Measurements from ENCODE around the gene TBC1D24.
A peak's percentile ranks its signal among the peaks of the same experiment; 100 is the strongest.
"Not testable (repeated sequence)": the region's sequence is repeated elsewhere in the genome, so short reads cannot be mapped to it uniquely, and the experiment has no call there.

Gene TBC1D24

DNA sequence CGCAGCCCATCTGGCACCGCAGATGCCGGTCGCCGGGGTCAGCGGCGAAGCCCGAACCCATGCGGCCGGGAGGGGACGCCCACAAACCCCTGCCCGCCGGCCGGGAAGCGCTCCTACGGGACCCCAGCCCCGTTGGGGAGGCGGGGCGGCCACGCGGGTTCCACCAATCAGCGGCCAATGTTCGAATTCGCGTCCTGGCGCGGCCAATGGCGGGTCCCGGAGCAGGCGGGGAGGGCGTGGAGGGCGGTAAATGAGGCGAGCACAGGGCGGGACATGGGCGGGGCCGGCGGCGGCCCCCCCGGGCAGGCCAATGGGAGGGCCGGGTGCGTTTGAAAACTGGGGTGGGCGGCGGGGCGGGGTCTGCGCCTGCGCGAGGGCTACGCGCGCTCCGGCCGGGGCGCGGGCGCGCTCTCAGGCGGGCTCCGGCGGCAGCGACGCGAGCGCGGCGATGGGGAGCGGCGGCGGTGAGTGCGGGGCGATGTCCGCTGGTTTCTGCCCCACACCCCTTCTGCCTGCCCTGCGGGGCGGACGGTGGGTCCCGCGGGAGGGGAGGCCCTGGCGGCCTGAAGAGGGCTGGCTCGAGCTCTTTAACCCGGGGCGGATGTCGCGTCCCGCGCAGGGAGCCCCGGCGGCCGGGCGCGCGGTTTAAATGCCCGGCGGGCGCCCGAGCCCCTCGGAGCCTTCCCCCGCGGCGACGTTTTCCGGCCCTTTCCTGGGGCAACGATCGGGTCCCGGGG is 45.7 kb upstream of the TBC1D24 start, which contains the start of gene CCNF:
Gene CCNF, plus strand, starts transcription at position 414 of the 737 bp plus-strand sequence. Its CDS starts 35 bp downstream, at position 449.
- peak within 1 kb of the TSS; percentile 94 for H3K27ac ChIP-seq
- TF ChIP-seq, protein P1, sequence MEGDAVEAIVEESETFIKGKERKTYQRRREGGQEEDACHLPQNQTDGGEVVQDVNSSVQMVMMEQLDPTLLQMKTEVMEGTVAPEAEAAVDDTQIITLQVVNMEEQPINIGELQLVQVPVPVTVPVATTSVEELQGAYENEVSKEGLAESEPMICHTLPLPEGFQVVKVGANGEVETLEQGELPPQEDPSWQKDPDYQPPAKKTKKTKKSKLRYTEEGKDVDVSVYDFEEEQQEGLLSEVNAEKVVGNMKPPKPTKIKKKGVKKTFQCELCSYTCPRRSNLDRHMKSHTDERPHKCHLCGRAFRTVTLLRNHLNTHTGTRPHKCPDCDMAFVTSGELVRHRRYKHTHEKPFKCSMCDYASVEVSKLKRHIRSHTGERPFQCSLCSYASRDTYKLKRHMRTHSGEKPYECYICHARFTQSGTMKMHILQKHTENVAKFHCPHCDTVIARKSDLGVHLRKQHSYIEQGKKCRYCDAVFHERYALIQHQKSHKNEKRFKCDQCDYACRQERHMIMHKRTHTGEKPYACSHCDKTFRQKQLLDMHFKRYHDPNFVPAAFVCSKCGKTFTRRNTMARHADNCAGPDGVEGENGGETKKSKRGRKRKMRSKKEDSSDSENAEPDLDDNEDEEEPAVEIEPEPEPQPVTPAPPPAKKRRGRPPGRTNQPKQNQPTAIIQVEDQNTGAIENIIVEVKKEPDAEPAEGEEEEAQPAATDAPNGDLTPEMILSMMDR (conservative IDR thresholded peaks at IDR 0.05), result peak; percentile 11; the same call in 1 of the 2 replicates
- no peak for TF ChIP-seq ZFX (IDR thresholded peaks at IDR 0.05)

DNA sequence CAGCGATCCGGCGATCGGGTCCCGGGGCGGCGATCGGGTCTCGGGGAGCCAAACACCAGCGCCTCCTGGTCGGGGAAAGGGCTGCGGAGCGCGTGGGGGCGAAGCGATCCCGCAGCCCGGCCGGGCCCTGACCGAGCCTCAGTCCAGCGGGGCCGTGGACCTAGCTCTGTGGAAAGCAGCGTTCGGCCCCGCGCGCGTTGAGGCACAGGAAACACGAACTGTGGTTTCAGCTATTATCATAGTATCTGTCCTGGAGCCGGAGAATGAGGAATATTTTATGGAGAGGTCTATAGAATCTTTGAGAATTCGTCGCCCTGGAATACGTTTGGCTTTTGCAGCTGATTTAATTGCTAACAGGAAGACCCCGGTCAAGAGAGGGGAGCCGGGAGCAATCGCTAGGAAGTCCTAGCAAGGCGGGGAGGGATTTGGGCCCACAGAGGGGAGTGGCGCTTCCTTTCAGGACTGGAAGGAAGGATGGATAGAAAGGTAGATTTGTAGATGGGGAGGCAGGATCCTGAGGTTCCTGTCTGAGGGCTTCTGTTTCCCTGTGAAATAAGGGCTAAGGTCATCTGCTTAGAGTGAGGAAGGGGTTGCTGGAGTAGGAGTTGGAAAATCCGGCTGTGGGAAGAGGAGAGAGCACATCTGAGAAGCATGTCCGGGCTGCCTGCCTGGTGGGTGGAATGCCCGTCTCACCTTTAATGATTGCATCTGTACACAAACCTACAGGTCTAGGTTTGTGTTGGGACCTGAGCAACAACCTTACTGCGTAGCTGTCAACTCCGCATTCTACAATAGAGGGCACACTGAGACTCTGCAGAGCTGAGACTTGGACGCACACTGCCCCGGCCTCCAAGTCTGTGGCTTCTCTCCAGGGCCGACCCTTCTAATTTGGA is 44.9 kb upstream of the TBC1D24 start:
- no peak for TF ChIP-seq ZFX (IDR thresholded peaks at IDR 0.05)
- TF ChIP-seq, protein P1 (conservative IDR thresholded peaks at IDR 0.05), result peak; percentile 38
- peak overlapping the region; percentile 94 for H3K27ac ChIP-seq

DNA sequence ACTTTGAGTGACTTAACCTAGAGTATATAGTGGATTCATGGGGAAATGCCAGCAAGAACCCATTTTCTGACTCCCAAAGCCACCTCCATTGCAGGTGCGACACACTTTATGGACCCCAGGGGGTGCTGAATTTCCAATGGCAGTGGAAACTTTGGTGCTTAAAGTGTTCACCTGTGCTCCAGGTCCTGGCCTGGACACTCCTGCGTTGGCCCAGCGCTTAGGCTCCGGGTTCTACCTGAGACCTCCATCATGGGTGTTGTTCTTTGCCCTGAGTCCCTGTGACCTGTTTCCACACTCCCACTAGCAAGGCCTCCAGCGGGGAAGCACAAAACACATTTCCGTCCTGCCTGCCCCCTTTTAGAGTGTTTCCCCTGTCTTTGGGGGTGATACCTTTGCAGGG is 42.6 kb upstream of the TBC1D24 start:
- H3K27ac ChIP-seq, result no peak overlapping the region
- TF ChIP-seq, protein P1 (conservative IDR thresholded peaks at IDR 0.05), result no peak; the same call in 1 of the 2 replicates
- TF ChIP-seq ZFX (IDR thresholded peaks at IDR 0.05), result no peak

DNA sequence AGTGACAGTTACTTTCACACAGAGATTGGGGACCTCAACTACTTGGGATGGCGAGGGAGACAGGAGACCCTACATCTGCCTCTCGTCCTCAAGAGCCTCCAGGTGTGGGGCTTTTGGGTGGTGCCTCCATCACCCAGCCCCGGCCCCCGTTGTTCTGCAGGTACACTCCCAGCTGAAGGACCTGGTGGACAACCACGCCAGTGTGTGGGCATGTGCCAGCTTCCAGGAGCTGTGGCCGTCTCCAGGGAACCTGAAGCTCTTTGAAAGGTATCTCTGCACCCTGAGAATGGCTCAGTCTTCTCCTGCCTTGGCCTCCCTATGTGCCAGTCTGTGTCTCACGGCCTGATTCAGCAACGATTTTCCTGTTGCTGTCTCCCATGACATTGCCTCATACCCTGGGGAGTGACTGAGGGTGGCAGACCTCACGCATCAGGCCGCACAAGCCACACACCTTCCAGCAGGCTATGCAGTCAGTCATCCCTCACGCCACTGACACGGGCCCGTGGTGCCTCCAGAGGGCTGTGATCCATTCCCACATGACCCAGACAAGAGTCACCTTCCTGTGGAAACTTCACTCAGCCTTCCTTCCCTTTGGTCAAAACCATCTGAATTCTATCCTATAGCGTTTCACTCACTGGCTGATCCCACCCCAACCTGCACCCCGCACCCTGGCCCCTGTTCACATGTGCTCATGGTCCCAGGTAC is 42.0 kb upstream of the TBC1D24 start:
- TF ChIP-seq, protein P1 (conservative IDR thresholded peaks at IDR 0.05), result no peak
- no peak for TF ChIP-seq ZFX (IDR thresholded peaks at IDR 0.05)
- H3K27ac ChIP-seq, result no peak overlapping the region

DNA sequence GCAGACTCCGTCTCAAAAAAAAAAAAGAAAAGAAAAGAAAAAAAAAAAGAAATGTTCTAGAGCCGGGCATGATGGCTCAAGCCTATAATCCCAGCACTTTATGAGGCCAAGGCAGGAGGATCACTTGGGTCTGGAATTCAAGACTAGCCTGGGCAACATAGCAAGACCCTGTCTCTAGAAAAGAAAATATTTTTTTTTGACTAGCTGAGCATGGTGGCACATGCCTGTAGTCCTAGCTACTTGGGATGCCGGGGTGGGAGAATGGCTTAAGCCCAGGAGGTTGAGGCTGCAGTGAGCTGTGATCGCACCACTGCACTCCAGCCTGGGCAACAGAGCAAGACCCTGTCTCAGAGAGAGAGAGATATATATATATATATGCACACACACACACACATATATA is 39.7 kb upstream of the TBC1D24 start:
- not testable (repeated sequence) for H3K27ac ChIP-seq

DNA sequence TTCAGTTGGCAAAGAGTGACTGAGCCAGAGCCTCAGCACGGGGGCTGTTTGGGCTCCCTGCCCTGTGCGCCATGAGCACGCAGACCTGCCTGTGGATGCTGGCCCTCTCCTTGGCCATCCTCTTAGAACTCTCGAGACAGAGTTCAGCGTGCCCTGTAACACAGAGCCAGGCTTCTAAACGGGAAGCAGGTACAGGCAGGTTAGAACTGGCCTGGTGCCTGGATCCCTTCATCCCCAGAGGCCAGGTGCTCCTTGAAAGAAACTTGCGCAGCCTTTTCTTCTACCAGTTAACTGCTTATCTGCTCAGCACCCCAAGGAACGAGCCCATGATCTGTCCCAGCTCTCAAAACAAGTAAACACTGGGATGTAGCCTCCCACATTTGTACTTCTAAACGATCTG is 38.8 kb upstream of the TBC1D24 start:
- no peak overlapping the region for H3K27ac ChIP-seq

More for the DNA sequence above, 38.8 kb upstream of the TBC1D24 start:
- TF ChIP-seq ZFX (IDR thresholded peaks at IDR 0.05), result no peak
- TF ChIP-seq, protein P1 (conservative IDR thresholded peaks at IDR 0.05), result no peak

All from C4-2B (cell line).